ENCODE measurements around the gene NEBL. TPM values are rescaled to one million over a fixed set of nuclear protein-coding genes. Genes with fewer than 3 reads are reported as not detected.

Gene NEBL
- total RNA-seq, 1 experiment from 2014 or later, result 16.6 TPM

- Histone ChIP-seq H3K9me3 (ENCODE audit: control insufficient read depth in 1 of 2, insufficient read depth in 1 of 2, low read depth in 1 of 2, low read length in 2 of 2) (no peaks in the 10 kb centered on the region), H4K20me1 (ENCODE audit: insufficient read depth) (no peaks in the 10 kb centered on the region), H3K4me3 (replicated peaks in 1 of 2; ENCODE audit: low read depth in 1 of 2, low read length in 2 of 2) (no peak overlapping the region), H2AFZ (ENCODE audit: low read depth, low read length, poor library complexity, severe bottlenecking) (no peak overlapping the region), H3K9me2 (ENCODE audit: insufficient read depth) (no peaks in the 10 kb centered on the region), H3K4me1 (ENCODE audit: control insufficient read depth in 1 of 2, insufficient read depth in 2 of 2, low read length in 2 of 2) (no peaks in the 10 kb centered on the region), H3K36me3 (ENCODE audit: control insufficient read depth in 1 of 2, insufficient read depth in 2 of 2, low read length in 2 of 2) (no peaks in the 10 kb centered on the region), H3K9ac (ENCODE audit: low read length) (no peak overlapping the region), H3K27ac (ENCODE audit: low read depth, low read length) (no peak overlapping the region), H3K27me3 (ENCODE audit: insufficient read depth, low read length) (no peaks in the 10 kb centered on the region), H3K79me2 (ENCODE audit: insufficient read depth, low read length) (no peaks in the 10 kb centered on the region), H3K4me2 (ENCODE audit: low read length) (no peak overlapping the region)
- ChIA-PET RAD21 (ENCODE audit: low non-redundant PET in 1 of 2, low total read pairs in 2 of 2, uncharacterized antibody in 2 of 2, unreplicated experiment in 2 of 2) (no interaction called here), POLR2A (no interaction called here), CTCF (no interaction called here)
- DNase-seq (ENCODE audit: low read depth, low spot score) (no peak), ATAC-seq (no peak)
- intact Hi-C loops (cut with micrococcal nuclease), result loop anchor here (10.0 kb wide), 1 partner anchor 950 kb away; the partner anchor contains the start of gene PLXDC2
- TF ChIP-seq SRF (IDR thresholded peaks at IDR 0.05; ENCODE audit: low read depth) (no peak), MAX (IDR thresholded peaks at IDR 0.05) (no peak), FOSL1 (IDR thresholded peaks at IDR 0.05; ENCODE audit: low read depth) (no peak), SP1 (IDR thresholded peaks at IDR 0.05; ENCODE audit: low read depth) (no peak), EZH2 (IDR thresholded peaks at IDR 0.05) (no peak), YY1 (IDR thresholded peaks at IDR 0.05; ENCODE audit: extremely low read depth, insufficient replicate concordance, low read depth, low read length) (no peak), CBX3 (IDR thresholded peaks at IDR 0.05; ENCODE audit: low read depth) (no peak)
- TF ChIP-seq, protein P1, sequence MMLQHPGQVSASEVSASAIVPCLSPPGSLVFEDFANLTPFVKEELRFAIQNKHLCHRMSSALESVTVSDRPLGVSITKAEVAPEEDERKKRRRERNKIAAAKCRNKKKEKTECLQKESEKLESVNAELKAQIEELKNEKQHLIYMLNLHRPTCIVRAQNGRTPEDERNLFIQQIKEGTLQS (IDR thresholded peaks at IDR 0.05), result no peak
- no TSS peak for BruUV-seq (replicated peaks)
These were observed 132.0 kb downstream of the NEBL start for GRCh38 chr10:20765066-20765465.

GRCh38 chr10:20760460-20760859 is 136.7 kb downstream of the NEBL start:
- no peak overlapping the region for H3K4me3 ChIP-seq (replicated peaks in 1 of 2; ENCODE audit: low read depth in 1 of 2, low read length in 2 of 2)
- BruUV-seq (replicated peaks), result no TSS peak
- no peaks in the 10 kb centered on the region for H4K20me1 ChIP-seq (ENCODE audit: insufficient read depth)
- intact Hi-C loops (cut with micrococcal nuclease), result loop anchor here (10.0 kb wide), 1 partner anchor 946 kb away; the partner anchor contains the start of gene PLXDC2
- no peaks in the 10 kb centered on the region for H3K4me1 ChIP-seq (ENCODE audit: control insufficient read depth in 1 of 2, insufficient read depth in 2 of 2, low read length in 2 of 2)
- ATAC-seq (no peak), DNase-seq (ENCODE audit: low read depth, low spot score) (no peak)
- H3K4me2 ChIP-seq (ENCODE audit: low read length), result no peak overlapping the region
- no peak overlapping the region for H3K27ac ChIP-seq (ENCODE audit: low read depth, low read length)
- no peaks in the 10 kb centered on the region for H3K36me3 ChIP-seq (ENCODE audit: control insufficient read depth in 1 of 2, insufficient read depth in 2 of 2, low read length in 2 of 2)
- POLR2A ChIA-PET, result no interaction called here
- no peaks in the 10 kb centered on the region for H3K9me3 ChIP-seq (ENCODE audit: control insufficient read depth in 1 of 2, insufficient read depth in 1 of 2, low read depth in 1 of 2, low read length in 2 of 2)
- H3K79me2 ChIP-seq (ENCODE audit: insufficient read depth, low read length), result no peaks in the 10 kb centered on the region
- RAD21 ChIA-PET (ENCODE audit: low non-redundant PET in 1 of 2, low total read pairs in 2 of 2, uncharacterized antibody in 2 of 2, unreplicated experiment in 2 of 2), result no interaction called here
- CTCF ChIA-PET, result no interaction called here
- no peaks in the 10 kb centered on the region for H3K9me2 ChIP-seq (ENCODE audit: insufficient read depth)
- no peak for TF ChIP-seq EGR1 (IDR thresholded peaks at IDR 0.05; ENCODE audit: low read depth)
- no peak for TF ChIP-seq SP1 (IDR thresholded peaks at IDR 0.05; ENCODE audit: low read depth)
- TF ChIP-seq, protein P2, sequence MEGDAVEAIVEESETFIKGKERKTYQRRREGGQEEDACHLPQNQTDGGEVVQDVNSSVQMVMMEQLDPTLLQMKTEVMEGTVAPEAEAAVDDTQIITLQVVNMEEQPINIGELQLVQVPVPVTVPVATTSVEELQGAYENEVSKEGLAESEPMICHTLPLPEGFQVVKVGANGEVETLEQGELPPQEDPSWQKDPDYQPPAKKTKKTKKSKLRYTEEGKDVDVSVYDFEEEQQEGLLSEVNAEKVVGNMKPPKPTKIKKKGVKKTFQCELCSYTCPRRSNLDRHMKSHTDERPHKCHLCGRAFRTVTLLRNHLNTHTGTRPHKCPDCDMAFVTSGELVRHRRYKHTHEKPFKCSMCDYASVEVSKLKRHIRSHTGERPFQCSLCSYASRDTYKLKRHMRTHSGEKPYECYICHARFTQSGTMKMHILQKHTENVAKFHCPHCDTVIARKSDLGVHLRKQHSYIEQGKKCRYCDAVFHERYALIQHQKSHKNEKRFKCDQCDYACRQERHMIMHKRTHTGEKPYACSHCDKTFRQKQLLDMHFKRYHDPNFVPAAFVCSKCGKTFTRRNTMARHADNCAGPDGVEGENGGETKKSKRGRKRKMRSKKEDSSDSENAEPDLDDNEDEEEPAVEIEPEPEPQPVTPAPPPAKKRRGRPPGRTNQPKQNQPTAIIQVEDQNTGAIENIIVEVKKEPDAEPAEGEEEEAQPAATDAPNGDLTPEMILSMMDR (IDR thresholded peaks at IDR 0.05 in 2 of 3, conservative IDR thresholded peaks at IDR 0.05 in 1 of 3; ENCODE audit: borderline replicate concordance in 1 of 3, insufficient read depth in 1 of 3, low read depth in 2 of 3, low read length in 2 of 3), result no peak
- TF ChIP-seq, protein P1 (IDR thresholded peaks at IDR 0.05), result no peak
- no peak for TF ChIP-seq SIN3A (IDR thresholded peaks at IDR 0.05; ENCODE audit: low read depth)
- no peak for TF ChIP-seq JUND (IDR thresholded peaks at IDR 0.05)
- TF ChIP-seq SRF (IDR thresholded peaks at IDR 0.05; ENCODE audit: low read depth), result no peak
- no peak for TF ChIP-seq FOSL1 (IDR thresholded peaks at IDR 0.05; ENCODE audit: low read depth)
- no peak for TF ChIP-seq TCF7L2 (IDR thresholded peaks at IDR 0.05; ENCODE audit: borderline replicate concordance, extremely low read depth, insufficient read depth, insufficient read length)
- TF ChIP-seq EZH2 (IDR thresholded peaks at IDR 0.05), result no peak
- TF ChIP-seq MAX (IDR thresholded peaks at IDR 0.05), result no peak
- no peak overlapping the region for H3K9ac ChIP-seq (ENCODE audit: low read length)
- H2AFZ ChIP-seq (ENCODE audit: low read depth, low read length, poor library complexity, severe bottlenecking), result no peak overlapping the region
- H3K27me3 ChIP-seq (ENCODE audit: insufficient read depth, low read length), result no peaks in the 10 kb centered on the region

Measured in HCT116 (cell line).